ENCODE results near the gene MYRF. TPM values are rescaled to one million over a fixed set of nuclear protein-coding genes. Genes with fewer than 3 reads are reported as not detected.

Gene MYRF
- total RNA-seq, 2 experiments from 2014 or later = 0.19 to 1.1 TPM

DNA sequence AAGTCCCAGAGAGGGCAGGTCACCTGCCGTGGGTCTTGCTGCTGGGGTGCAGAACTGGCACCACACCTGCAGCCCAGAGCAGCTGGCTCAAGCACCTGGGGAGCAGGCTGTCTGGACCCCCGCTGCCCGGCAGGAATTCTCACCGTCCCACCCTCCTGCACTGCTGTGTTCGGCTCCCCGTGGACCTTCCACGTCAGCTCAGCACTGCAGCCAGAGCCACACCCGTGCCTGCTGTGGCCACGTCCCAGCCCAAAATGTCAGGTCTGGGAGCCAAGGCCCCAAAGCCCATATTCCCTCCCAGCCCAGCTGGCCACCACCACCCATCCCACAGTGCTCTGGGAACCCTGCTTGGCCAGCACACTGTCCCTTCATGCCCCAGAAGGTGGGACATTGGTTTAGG, 28.0 kb upstream of the MYRF start:
- Histone ChIP-seq H2AFZ (ENCODE audit: low read length) (no peak overlapping the region), H3K9me3 (ENCODE audit: low read length) (no peaks in the 10 kb centered on the region), H3K9me2 (ENCODE audit: insufficient read depth, low read length) (no peaks in the 10 kb centered on the region), H4K20me1 (ENCODE audit: insufficient read depth, low read length) (no peaks in the 10 kb centered on the region), H3K27ac (ENCODE audit: low read depth, low read length, poor library complexity, severe bottlenecking) (no peak overlapping the region), H3K4me1 (ENCODE audit: insufficient read depth, low read length, poor library complexity, severe bottlenecking) (no peaks in the 10 kb centered on the region), H3K4me3 (ENCODE audit: low read depth, low read length, poor library complexity, severe bottlenecking) (no peak overlapping the region), H3K36me3 (ENCODE audit: insufficient read depth, low read length) (no peaks in the 10 kb centered on the region), H3K79me2 (ENCODE audit: insufficient read depth, low read depth, low read length) (no peaks in the 10 kb centered on the region), H3K4me2 (ENCODE audit: low read length) (no peak overlapping the region)
- TF ChIP-seq, protein P1, sequence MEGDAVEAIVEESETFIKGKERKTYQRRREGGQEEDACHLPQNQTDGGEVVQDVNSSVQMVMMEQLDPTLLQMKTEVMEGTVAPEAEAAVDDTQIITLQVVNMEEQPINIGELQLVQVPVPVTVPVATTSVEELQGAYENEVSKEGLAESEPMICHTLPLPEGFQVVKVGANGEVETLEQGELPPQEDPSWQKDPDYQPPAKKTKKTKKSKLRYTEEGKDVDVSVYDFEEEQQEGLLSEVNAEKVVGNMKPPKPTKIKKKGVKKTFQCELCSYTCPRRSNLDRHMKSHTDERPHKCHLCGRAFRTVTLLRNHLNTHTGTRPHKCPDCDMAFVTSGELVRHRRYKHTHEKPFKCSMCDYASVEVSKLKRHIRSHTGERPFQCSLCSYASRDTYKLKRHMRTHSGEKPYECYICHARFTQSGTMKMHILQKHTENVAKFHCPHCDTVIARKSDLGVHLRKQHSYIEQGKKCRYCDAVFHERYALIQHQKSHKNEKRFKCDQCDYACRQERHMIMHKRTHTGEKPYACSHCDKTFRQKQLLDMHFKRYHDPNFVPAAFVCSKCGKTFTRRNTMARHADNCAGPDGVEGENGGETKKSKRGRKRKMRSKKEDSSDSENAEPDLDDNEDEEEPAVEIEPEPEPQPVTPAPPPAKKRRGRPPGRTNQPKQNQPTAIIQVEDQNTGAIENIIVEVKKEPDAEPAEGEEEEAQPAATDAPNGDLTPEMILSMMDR (conservative IDR thresholded peaks at IDR 0.05; ENCODE audit: low read length) = no peak
- no peak for TF ChIP-seq EZH2phosphoT487 (IDR thresholded peaks at IDR 0.05; ENCODE audit: borderline replicate concordance, low read depth, low read length)
- BruUV-seq (replicated peaks) = no TSS peak
- intact Hi-C loops (cut with micrococcal nuclease; ENCODE audit: unreplicated experiment) = no loop called here
- no peak for DNase-seq (ENCODE audit: low spot score)
- POLR2A ChIA-PET = no interaction called here
- CTCF ChIA-PET (ENCODE audit: unreplicated experiment) = interaction anchor here (0.6 kb wide), 1 partner anchor 275 kb away, joined by 3 read pairs; no protein-coding TSS in a partner anchor

DNA sequence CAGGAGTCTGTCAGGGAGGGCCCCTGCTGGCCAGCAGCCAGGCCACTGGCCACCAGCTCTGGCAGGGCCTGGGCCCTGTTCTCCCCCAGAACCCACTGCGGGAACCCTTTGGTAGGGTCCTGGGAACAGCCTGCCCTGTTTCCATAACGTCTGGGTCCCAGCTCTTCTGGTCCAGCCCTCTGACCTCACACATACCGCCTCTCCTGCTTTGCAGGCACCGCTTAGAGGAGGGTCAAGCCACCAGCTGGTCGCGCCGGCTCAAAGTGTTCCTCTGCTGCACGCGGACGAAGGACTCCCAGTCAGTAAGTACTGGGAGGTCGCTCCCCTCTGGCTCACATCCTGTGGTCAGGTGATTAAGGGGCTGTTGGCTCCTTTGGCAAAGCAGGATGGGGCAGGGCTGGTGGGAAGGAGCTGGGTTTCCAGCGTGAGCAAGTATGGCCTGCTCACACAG, 26.6 kb upstream of the MYRF start:
- CTCF ChIA-PET (ENCODE audit: unreplicated experiment) = no interaction called here
- POLR2A ChIA-PET = no interaction called here

DNA sequence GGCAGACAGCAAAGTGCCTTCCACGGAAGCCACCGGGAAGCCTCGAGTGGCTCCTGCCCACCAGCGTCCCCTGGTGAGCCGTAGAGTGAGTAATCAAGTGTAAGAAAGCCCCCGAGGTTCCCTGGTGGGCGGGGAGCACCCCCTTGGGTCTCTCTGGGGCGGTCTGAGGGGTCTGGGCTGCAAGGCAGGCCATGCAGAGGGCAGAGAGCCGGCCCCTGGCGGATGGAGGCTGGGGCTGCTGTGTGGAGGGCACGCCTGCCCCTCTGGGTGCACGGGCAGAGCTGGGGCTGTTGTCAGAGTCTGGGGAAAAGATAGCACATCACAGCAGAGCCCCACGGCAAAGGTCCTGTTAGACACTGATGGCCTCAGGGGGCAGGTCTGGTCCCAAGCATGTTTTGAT, 25.7 kb upstream of the MYRF start:
- H3K4me1 ChIP-seq (ENCODE audit: insufficient read depth, low read length, poor library complexity, severe bottlenecking) = no peaks in the 10 kb centered on the region

More for the DNA sequence above, 26.6 kb upstream of the MYRF start:
- Histone ChIP-seq H3K27ac (ENCODE audit: low read depth, low read length, poor library complexity, severe bottlenecking) (no peak overlapping the region), H3K79me2 (ENCODE audit: insufficient read depth, low read depth, low read length) (no peaks in the 10 kb centered on the region), H3K4me2 (ENCODE audit: low read length) (no peak overlapping the region), H3K9me2 (ENCODE audit: insufficient read depth, low read length) (no peaks in the 10 kb centered on the region), H3K4me3 (ENCODE audit: low read depth, low read length, poor library complexity, severe bottlenecking) (no peak overlapping the region), H2AFZ (ENCODE audit: low read length) (no peak overlapping the region), H3K4me1 (ENCODE audit: insufficient read depth, low read length, poor library complexity, severe bottlenecking) (no peaks in the 10 kb centered on the region), H3K36me3 (ENCODE audit: insufficient read depth, low read length) (no peaks in the 10 kb centered on the region), H4K20me1 (ENCODE audit: insufficient read depth, low read length) (no peaks in the 10 kb centered on the region), H3K9me3 (ENCODE audit: low read length) (no peaks in the 10 kb centered on the region)
- no TSS peak for BruUV-seq (replicated peaks)
- DNase-seq (ENCODE audit: low spot score) = no peak
- TF ChIP-seq, protein P1 (conservative IDR thresholded peaks at IDR 0.05; ENCODE audit: low read length) = no peak
- TF ChIP-seq EZH2phosphoT487 (IDR thresholded peaks at IDR 0.05; ENCODE audit: borderline replicate concordance, low read depth, low read length) = no peak
- intact Hi-C loops (cut with micrococcal nuclease; ENCODE audit: unreplicated experiment) = no loop called here

More for the DNA sequence above, 25.7 kb upstream of the MYRF start:
- Histone ChIP-seq H3K9me2 (ENCODE audit: insufficient read depth, low read length) (no peaks in the 10 kb centered on the region), H3K27ac (ENCODE audit: low read depth, low read length, poor library complexity, severe bottlenecking) (no peak overlapping the region), H3K4me2 (ENCODE audit: low read length) (no peak overlapping the region), H3K9me3 (ENCODE audit: low read length) (no peaks in the 10 kb centered on the region), H3K79me2 (ENCODE audit: insufficient read depth, low read depth, low read length) (no peaks in the 10 kb centered on the region), H4K20me1 (ENCODE audit: insufficient read depth, low read length) (no peaks in the 10 kb centered on the region), H3K4me3 (ENCODE audit: low read depth, low read length, poor library complexity, severe bottlenecking) (no peak overlapping the region), H3K36me3 (ENCODE audit: insufficient read depth, low read length) (no peaks in the 10 kb centered on the region), H2AFZ (ENCODE audit: low read length) (no peak overlapping the region)
- intact Hi-C loops (cut with micrococcal nuclease; ENCODE audit: unreplicated experiment) = no loop called here
- no TSS peak for BruUV-seq (replicated peaks)
- no peak for TF ChIP-seq EZH2phosphoT487 (IDR thresholded peaks at IDR 0.05; ENCODE audit: borderline replicate concordance, low read depth, low read length)
- TF ChIP-seq, protein P1 (conservative IDR thresholded peaks at IDR 0.05; ENCODE audit: low read length) = no peak
- DNase-seq (ENCODE audit: low spot score) = no peak
- ChIA-PET POLR2A (no interaction called here), CTCF (ENCODE audit: unreplicated experiment) (no interaction called here)

Data from OCI-LY7 (cell line).